Neural cell (in vitro differentiated cells): ENCODE results near the gene ARMC9.

Experiments used
- EP300 ChIP-seq: fragments of 450-650 bp; conservative IDR thresholded peaks from 2 replicates; pipeline ENCODE4 v1.6.1; 2014; ENCODE audit warnings: antibody characterized with exemption, mild to moderate bottlenecking, moderate library complexity; ENCODE audit not compliant: poor library complexity, severe bottlenecking
- POLR2AphosphoS5 ChIP-seq: IDR thresholded peaks from 2 replicates; pipeline ENCODE4 v1.6.1; 2012
- SMC3 ChIP-seq: fragments of 450-650 bp; conservative IDR thresholded peaks from 2 replicates; pipeline ENCODE4 v1.6.1; 2014; ENCODE audit warnings: antibody characterized with exemption, mild to moderate bottlenecking, moderate library complexity; ENCODE audit not compliant: poor library complexity
- TF ChIP-seq, protein P1 (sequence below): fragments of 450-650 bp; IDR thresholded peaks from 2 replicates; pipeline ENCODE4 v1.5.1; 2014; ENCODE audit warnings: antibody characterized with exemption, mild to moderate bottlenecking, moderate library complexity; ENCODE audit not compliant: poor library complexity, severe bottlenecking
- TF ChIP-seq, protein P2 (sequence below): IDR thresholded peaks from 2 replicates; pipeline ENCODE4 v1.6.1; 2012; ENCODE audit warnings: borderline replicate concordance

DNA sequence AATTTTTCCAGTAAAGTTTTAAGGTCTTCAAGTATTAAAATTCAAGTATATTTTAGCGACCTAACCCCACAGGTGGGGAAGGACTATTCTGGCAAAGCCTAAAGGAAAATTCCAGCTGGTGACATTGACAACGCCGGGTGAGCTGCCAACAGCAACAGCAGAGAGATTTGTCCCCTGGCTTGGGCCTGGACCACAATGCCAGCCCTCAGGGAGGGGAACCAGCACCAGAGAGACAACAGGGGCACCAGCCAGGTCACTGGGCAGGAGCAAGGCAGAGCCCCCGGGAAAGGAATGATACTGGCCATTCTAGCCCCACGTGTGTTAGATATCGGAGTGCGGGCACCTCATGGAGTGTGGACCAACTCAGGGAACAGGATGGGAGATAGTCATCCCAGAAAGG is 95.7 kb downstream of the ARMC9 start:
- no peak for TF ChIP-seq POLR2AphosphoS5
- no peak for TF ChIP-seq EP300
- TF ChIP-seq, protein P1, sequence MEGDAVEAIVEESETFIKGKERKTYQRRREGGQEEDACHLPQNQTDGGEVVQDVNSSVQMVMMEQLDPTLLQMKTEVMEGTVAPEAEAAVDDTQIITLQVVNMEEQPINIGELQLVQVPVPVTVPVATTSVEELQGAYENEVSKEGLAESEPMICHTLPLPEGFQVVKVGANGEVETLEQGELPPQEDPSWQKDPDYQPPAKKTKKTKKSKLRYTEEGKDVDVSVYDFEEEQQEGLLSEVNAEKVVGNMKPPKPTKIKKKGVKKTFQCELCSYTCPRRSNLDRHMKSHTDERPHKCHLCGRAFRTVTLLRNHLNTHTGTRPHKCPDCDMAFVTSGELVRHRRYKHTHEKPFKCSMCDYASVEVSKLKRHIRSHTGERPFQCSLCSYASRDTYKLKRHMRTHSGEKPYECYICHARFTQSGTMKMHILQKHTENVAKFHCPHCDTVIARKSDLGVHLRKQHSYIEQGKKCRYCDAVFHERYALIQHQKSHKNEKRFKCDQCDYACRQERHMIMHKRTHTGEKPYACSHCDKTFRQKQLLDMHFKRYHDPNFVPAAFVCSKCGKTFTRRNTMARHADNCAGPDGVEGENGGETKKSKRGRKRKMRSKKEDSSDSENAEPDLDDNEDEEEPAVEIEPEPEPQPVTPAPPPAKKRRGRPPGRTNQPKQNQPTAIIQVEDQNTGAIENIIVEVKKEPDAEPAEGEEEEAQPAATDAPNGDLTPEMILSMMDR = no peak
- no peak for TF ChIP-seq SMC3
- TF ChIP-seq, protein P2, sequence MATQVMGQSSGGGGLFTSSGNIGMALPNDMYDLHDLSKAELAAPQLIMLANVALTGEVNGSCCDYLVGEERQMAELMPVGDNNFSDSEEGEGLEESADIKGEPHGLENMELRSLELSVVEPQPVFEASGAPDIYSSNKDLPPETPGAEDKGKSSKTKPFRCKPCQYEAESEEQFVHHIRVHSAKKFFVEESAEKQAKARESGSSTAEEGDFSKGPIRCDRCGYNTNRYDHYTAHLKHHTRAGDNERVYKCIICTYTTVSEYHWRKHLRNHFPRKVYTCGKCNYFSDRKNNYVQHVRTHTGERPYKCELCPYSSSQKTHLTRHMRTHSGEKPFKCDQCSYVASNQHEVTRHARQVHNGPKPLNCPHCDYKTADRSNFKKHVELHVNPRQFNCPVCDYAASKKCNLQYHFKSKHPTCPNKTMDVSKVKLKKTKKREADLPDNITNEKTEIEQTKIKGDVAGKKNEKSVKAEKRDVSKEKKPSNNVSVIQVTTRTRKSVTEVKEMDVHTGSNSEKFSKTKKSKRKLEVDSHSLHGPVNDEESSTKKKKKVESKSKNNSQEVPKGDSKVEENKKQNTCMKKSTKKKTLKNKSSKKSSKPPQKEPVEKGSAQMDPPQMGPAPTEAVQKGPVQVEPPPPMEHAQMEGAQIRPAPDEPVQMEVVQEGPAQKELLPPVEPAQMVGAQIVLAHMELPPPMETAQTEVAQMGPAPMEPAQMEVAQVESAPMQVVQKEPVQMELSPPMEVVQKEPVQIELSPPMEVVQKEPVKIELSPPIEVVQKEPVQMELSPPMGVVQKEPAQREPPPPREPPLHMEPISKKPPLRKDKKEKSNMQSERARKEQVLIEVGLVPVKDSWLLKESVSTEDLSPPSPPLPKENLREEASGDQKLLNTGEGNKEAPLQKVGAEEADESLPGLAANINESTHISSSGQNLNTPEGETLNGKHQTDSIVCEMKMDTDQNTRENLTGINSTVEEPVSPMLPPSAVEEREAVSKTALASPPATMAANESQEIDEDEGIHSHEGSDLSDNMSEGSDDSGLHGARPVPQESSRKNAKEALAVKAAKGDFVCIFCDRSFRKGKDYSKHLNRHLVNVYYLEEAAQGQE = no peak
